Left colon (tissue), 2 donors: ENCODE results near the gene PPBP. TPM values are rescaled to one million over a fixed set of nuclear protein-coding genes. Genes with fewer than 3 reads are reported as not detected.
A peak's percentile ranks its signal among the peaks of the same experiment; 100 is the strongest.
"Not testable (repeated sequence)": the region's sequence is repeated elsewhere in the genome, so short reads cannot be mapped to it uniquely, and the experiment has no call there.

Experiments
- ATAC-seq: fragments of 200-7000 bp; cut with Tn5 transposase; one replicate; pipeline ENCODE4 v1.9.1; 2020; ENCODE audit warnings: mild to moderate bottlenecking, moderate library complexity
- DNase-seq, 2 donors: peaks; one replicate each; pipeline ENCODE4 v3.0.0-alpha.2; 2020
- intact Hi-C, 2 donors: fragments of 100-400 bp; cut with DNase I in 1 of 2; cut with micrococcal nuclease in 1 of 2; formaldehyde crosslinking; loops; one replicate each; pipeline versions ENCODE4 v1.11.2 to v1.14.0; 2022; cut with DNase I, micrococcal nuclease
- total RNA-seq, 2 donors: library from RNA; stranded (reverse); fragmentation: NEBNext Ultra II Directional; extraction: Animal tissue kit (Norgen Biotek cat#: 25700); gene quantifications; one replicate each; pipeline ENCODE4 v1.2.1, GENCODE V29; 2021
- donor health status: DM: no; HTN: no; CAD: no.
- donor health status: DM: yes; HTN: yes; CAD: no.

Gene PPBP
- total RNA-seq, 2 donors from 2014 or later, result not detected

DNA sequence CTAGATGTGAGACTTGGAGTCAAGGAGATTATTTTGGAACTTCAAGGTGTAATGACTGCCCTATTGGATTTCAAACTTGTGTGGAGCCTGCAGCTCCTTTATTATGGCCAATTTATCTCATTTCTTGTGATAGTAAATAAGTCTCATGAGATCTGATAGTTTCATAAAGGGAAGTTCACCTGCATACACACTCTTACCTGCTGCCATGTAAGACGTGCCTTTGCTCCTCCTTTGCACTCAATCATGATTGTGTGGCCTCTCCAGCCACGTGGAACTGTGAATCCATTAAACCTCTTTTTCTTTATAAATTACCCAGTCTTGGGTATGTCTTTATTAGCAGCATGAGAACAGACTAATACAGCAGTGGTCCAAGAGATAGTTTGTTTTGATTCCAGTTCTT lies 25.3 kb downstream of the PPBP start:
- intact Hi-C loops, result no loop called here
- no peak for DNase-seq
- ATAC-seq, result no peak

DNA sequence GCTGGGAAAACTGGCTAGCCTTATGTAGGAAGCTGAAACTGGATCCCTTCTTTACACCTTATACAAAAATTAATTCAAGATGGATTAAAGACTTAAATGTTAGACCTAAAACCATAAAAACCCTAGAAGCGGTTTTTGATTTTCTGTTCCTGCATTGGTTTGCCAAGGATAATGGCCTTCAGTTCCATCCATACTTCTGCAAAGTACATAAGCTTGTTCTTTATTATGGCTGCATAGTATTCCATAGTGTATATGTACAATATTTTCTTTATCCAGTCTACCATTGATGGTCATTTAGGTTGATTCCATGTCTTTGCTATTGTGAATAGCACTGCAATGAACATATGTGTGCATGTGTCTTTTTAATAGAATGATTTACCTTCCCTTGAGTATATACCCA lies 28.9 kb downstream of the PPBP start:
- ATAC-seq, intact Hi-C loops, DNase-seq: not testable (repeated sequence)

DNA sequence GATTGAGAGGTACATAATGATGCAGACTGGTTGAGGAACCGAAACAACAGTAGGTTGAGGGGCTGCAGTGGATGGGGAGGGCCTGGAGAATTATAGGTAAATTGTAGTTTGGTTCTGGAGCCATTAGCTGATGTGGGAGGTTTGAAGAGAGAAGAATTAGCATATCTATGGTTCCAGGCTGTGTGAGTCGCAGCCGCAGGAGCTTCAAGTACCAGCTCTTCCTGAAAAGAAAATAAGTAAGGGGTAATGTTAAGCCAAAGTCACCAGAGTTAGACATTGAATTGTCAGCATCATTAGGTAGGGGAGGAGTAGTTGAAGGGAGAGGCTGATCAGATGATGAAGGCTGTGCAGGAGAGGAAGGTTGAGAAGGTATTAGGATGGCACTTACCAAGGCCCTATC lies 35.6 kb downstream of the PPBP start:
- intact Hi-C loops, result no loop called here
- ATAC-seq (no peak), DNase-seq (no peak)

DNA sequence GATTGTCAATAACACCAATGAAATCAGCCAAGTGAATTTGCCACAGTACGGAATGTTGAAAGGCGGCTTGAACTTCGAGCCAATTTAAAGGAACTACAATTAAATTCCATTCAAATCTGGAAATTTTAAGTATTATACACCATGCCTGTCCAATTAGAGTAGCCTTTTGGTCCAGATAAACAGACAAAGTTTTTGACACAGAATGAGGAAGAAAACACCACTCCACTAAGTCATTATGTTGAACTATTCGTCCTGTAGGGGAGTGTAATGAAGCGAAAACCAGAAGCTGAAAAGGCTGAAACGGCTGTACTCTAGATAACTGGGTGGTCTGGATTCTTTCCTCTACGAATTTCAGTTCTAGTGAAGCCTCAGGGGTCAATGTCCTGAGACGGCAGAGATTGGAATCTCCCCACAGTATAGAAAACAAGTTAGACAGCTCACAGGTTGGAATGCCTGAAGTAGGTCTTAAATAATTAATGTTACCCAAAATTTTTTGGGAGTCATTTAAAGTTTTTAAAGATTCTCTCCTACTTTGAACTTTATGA lies 37.5 kb downstream of the PPBP start:
- intact Hi-C loops, ATAC-seq, DNase-seq: not testable (repeated sequence)

DNA sequence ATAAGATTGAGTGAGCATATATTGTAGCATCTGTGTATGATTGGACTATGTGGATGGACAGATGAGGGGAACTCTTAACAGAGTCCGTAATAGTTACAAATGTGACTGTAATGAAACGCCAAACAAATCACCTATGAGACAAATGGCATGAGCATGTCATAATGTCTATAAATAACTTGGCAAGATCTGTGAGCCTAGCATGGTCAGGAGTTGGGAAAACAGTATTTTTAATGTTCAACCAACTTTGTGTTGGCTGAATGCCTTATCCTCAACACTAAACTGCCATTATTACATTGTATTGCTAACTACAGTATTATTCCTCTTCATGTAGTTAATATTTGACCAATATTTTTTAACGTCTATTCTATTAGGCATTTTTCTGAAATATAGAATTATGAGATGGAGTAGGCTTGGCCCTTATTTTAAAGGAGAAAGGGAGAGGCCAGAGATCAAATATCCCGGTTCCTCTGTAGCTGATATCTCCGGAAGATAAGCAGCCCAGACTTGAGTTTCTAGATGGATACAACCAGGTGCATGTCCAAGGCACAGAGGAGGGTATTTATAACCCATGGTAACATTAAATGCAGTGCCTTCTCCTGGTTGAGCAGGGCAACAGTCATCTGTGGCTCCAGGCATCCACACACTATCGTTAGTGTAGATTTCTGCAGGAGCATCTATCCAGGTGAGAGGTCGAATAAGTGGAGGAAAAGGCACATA lies 38.8 kb downstream of the PPBP start:
- ATAC-seq (peak; percentile 62), DNase-seq (no peak)
- intact Hi-C loops, result loop anchor here in 1 of 2 donors (10.0 kb wide), 1 partner anchor 186 kb away; no protein-coding TSS in a partner anchor

DNA sequence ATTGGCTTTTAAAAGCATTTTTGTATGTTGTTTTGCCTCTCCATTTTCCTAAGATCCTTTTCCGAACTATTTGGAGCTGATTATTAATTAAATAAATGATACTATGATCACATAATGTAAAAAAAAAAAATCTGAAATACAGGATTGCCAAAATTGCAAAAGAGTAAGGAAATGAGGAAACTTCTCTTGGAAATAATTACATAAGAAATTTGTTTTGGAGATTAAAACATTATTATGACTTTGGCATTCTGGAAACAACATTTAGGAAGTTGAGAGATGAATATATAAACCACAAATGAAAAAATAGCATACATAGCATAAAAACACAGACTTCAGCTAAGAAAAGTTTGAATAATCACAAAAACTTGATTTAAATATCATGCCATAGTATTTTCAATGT lies 39.7 kb downstream of the PPBP start:
- DNase-seq (no peak), ATAC-seq (no peak)
- intact Hi-C loops, result loop anchor here in 1 of 2 donors (10.0 kb wide), 1 partner anchor 187 kb away; no protein-coding TSS in a partner anchor

DNA sequence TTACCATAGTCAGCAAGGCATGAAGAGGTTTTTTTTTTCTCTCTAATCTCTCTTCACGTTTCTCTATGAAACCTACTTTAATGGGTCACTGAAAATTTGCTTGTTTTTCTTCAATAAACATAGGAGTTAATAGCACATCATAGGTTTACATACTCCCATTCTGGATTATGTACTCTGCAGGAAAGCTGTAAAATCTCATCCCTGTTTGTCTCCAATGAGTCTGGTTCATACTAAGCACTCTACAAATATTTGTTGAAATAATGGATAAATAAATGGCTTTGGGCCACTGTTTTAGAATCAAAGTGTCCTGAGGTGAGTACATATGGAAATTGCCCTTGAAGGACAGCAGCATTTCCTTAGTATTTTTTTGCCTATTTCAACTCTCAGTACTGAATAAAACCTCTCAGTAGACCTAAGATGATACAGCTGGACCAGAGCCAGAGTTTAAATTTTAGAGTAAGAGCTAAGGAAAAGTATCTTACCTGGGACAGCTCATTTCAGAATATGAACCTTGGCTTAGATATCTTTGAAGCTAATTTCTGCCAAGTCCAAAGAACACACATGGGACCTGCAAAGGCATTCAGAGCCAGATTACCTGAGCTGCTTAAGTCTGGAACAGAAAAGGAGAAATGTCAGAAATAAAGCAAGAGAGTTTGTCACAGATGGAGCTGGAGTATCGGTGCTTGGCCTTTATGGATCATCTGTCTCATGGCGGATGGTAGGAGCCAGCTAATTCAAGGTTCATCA lies 40.6 kb downstream of the PPBP start:
- no peak for ATAC-seq
- DNase-seq, result no peak
- intact Hi-C loops, result loop anchor here in 1 of 2 donors (10.0 kb wide), 1 partner anchor 187 kb away; no protein-coding TSS in a partner anchor

DNA sequence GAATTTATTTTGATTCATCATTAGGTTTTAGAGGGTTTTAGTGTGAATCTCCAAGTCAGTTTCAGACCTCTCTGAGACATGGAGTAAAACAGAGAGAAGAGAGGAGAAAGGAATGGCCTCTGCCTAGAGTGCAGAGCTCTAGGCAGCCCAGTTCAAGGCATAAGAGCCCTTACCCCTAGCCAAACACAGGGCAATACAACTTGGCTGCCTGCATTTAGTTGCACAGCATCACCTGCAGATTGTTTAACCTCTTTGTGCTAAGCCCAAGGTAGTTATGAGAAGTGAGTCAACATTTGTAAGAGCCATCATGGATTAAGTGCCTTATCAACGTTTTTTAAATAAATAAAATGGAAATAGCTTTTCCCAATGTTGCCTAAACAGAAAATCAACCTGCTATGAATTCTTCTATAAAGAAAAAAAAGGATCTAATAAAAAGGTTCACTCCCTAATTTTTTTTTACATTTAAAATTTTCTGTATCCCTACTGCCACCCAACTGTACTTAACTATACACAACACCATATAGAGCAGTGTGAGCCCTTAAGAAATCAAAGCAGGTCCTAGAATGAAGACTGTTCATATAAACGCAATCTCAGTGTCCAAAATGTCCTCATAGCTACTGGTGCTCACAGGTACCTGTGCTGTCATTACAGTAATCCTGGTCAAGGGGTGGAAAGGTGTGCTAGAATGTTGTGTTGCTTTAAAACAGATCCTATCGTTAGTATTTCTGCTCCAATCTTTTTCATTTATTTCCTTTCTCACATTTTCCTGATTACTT lies 42.1 kb downstream of the PPBP start:
- ATAC-seq (no peak), DNase-seq (no peak)
- intact Hi-C loops, result loop anchor here in 1 of 2 donors (10.0 kb wide), 1 partner anchor 189 kb away; no protein-coding TSS in a partner anchor

DNA sequence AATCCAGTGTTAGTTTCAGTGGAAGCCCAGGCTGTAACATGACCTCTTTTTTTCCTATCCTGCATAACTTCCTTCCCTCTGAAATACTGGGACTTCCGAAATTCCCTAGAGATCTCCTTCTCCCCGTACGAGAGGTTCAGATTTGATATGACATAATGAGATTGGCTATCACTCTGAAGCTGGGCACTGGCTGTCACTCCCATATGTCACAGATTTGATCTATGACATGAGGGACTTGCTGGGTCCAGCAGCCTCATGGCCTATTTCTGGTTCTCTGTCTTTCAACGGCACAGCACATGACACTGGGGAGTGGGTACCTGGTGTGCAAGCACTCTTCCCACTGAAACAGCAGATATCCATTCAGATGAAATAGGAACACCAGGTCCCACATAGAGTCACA lies 42.9 kb downstream of the PPBP start:
- DNase-seq (no peak), ATAC-seq (no peak)
- intact Hi-C loops, result loop anchor here in 1 of 2 donors (10.0 kb wide), 1 partner anchor 190 kb away; no protein-coding TSS in a partner anchor

DNA sequence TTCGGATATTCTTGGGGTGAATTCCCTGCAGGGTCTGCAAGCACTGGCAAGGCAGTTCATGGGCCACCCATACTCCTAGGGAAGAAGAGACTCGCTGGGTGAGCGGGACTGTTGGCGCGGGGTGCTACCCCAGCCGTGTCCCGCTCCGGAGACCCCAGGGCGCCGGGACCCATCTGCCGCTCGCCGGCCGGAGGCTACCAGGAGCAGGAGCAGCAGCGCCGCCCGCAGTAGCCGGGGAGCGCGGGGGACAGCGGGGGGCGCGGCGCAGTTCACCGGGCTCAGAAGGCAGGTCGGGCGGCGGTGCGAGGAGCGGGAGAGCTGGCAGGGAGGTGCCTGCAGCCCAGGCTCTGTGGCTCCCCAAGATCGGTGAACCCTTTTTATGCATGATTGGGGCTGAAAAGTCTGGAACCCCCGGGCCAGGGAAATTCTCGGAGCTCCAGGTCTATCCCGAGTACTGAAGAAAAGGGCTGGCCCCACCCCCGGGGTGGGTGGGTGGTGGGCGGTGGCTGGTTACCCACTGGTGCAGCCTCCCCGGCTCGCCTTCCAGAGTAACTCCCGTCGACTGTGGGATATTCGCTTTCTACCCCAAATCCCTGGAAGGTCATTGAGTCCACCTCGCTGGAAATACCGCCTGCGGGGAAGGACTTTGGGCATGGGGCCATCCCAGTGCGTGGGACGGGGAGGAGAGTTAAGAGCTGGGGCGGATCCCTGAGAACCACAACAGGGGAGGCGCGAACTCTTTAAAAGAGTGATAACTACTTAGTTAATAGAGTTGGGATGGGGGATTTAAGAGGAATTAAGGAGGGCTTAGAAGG lies 43.7 kb downstream of the PPBP start:
- DNase-seq, result peak; percentile 23 to 30
- ATAC-seq, result peak; percentile 56
- intact Hi-C loops, result loop anchor here in 1 of 2 donors (10.0 kb wide), 1 partner anchor 191 kb away; no protein-coding TSS in a partner anchor

DNA sequence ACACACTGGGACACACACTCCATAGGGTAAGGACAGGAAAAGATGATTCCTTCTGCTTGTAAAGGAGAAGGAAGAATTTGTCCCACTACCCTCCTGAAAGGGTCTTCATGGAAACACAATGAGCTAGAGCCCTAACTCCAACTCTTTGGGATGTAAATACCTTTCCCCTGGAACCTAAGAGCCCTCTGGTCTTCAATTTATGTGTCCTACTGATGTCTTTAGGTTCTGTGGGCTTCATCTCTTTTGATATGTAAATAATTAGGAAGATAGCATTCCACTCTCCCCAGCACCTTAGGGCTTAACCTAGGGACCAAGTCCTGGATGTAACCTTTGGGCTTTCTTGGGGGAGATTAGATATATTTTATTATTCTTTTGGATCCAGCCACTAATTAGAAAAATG lies 44.4 kb downstream of the PPBP start:
- ATAC-seq (no peak), DNase-seq (no peak)
- intact Hi-C loops, result loop anchor here in 1 of 2 donors (10.0 kb wide), 1 partner anchor 191 kb away; no protein-coding TSS in a partner anchor

DNA sequence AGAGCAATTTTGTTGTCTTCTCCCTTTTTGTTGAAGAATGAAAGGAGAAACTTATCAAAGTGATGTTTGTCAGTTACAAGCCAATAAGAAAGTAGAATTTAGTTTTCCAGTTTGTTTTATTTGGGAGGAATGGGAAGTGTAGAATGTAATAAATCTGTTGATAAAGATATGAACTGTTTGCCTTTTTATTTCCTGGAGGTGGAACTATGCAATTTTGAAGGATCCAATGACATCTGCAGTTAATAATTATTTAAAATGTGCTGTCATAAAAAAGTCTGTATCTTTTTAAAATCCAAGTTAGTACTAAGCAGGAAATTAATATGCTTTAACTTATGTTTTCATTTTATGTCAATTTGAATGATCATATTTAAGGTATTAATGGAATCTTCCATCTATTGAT lies 51.0 kb downstream of the PPBP start:
- ATAC-seq (peak; percentile 51), DNase-seq (no peak)
- intact Hi-C loops, result no loop called here

Other genes starting within 250 kb of the PPBP start
- gene CXCL8, start 247.6 kb downstream of the PPBP start, total RNA-seq, result 1 to 10 TPM; 1.8 to 1.9 TPM
- under 1 TPM in 1 of 2 donors, not detected in 1; 0.55 TPM for gene CXCL6, start 151.5 kb downstream of the PPBP start, total RNA-seq
- not detected for gene PF4V1, start 134.9 kb downstream of the PPBP start, total RNA-seq
- gene CXCL1, start 118.8 kb downstream of the PPBP start, total RNA-seq, result 10 to 100 TPM in 1 of 2 donors, 1 to 10 TPM in 1; 4.3 to 22.3 TPM
- 1 to 10 TPM in 1 of 2 donors, not detected in 1; 2.3 TPM for gene PF4, start 6.2 kb downstream of the PPBP start, total RNA-seq
- gene CXCL5, start 10.5 kb upstream of the PPBP start, total RNA-seq, result under 1 TPM in 1 of 2 donors, not detected in 1; 0.55 TPM
- 10 to 100 TPM in 1 of 2 donors, 1 to 10 TPM in 1; 3.5 to 20.8 TPM for gene CXCL3, start 50.5 kb upstream of the PPBP start, total RNA-seq
- 10 to 100 TPM in 1 of 2 donors, 1 to 10 TPM in 1; 5.1 to 32.8 TPM for gene CXCL2, start 111.0 kb upstream of the PPBP start, total RNA-seq
- gene MTHFD2L, start 169.9 kb upstream of the PPBP start, total RNA-seq, result 1 to 10 TPM; 8.2 to 8.7 TPM